HG03469 (cell line): ENCODE measurements around the gene ST6GALNAC3.

Experiments
- ATAC-seq: cut with Tn5 transposase; IDR thresholded peaks from one replicate; pipeline ENCODE4 v1.9.1; 2021; ENCODE audit warnings: mild to moderate bottlenecking, moderate library complexity, moderate number of reproducible peaks; ENCODE audit not compliant: unreplicated experiment

The ST6GALNAC3 gene

DNA sequence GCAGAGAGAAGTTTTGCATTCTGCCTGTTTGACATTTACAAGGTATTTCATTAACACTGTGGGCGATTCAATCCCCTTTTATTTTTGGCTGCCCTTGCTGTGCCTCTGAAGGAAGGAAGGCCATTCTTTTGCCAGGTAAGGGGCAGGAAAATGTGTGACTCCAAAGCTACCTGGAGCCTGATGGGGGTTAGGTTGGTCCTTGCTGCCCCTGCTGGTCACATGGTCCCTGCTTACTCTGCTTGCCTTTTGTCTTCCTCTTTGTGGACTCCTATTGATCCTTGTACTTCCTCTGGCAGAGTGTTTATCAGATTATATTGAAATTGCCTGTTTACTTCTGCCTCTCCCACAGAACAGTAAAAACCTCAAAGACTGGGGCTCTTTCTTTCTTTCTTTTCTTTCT, 65.7 kb downstream of the ST6GALNAC3 start:
- ATAC-seq = no peak

DNA sequence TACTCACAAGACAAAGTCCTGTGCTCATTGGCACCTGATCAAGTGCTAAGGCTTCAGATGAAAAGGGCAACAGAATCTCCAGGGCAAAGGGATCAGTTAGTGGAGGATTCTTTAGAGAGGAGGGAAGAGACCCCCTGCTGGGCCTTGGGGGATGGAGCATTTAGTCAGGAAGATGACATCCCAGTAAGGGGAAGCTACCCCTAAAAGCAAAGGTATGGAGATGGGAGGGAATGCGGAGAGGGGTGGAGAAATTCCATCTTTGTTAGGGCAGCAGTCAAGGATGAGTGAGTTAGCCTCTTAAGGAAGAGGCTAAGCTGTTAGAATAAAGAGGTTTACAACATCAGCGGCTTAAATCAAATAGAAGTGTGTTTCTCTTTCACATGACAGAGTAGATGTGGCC, 67.4 kb downstream of the ST6GALNAC3 start:
- no peak for ATAC-seq

DNA sequence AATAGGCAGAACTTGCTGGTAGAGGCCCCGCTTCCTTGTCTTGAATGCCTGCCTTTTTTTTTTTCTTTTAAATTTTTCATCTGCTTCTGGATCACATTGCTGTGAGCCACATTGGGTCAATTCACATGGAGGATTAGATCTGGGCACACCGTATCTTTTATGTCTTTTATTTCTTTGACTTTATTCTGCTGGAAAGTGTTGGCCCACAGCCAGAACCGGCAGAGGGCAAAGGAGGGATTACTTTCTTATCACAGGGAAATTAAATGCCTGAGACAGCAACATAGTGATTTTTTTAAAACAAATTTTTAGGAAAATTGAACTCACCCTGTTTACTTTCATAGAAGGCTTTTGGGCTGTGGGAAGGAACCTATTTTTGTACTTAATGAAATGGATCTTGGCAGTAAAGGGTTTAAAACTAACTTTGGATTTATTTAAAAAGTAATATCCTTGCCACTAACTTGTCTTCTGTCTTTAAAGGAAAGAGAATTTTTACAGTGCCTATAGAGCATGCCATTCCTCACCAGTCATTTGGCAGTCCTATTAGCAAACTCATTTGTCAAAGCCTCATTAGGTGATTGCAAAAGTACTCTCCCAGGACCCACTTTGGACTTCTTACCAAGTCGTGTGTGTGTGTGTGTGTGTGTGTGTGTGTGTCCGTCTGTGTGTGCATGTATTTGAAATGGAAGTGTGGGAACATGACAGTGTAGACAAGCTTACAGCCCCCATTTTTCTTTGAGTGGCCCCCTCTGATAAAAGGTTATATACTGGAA, 68.4 kb downstream of the ST6GALNAC3 start:
- ATAC-seq = no peak

DNA sequence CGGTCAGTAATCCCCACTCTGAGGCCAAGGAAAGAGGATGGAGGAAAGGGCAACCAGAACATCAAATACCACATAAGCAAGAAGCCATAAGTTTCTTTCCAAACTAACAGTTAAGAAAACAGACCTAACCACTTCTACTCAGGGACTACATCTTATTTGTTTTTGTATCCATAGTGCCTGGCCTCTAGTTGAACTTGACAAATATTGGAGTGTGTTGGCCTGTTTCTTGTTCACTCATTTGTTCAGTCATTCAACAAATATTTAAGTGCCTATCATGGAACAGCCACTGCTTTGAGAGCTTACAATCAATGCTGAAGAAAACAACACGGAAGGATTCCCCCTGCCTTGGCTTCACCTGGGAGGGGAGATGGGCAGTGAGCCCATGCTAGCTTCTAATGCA, 69.7 kb downstream of the ST6GALNAC3 start:
- no peak for ATAC-seq

DNA sequence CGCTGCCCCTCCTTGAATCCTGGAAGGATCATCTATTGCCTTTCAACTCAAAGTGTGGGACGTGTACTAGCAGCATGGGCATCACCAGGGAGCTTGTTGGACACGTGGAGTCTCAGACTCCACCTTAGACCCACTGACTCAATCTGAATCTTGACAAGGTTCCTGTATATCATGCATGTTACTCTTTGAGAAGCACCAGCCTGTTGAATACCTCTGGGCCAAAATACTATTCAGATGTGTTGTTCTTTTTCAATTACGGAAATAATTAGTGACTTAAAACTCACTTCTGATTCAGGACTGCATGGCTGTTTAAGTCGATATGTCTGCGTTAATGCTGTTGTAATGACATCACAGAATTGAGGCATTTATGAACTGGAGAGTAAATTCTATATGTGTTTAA, 70.8 kb downstream of the ST6GALNAC3 start:
- no peak for ATAC-seq

DNA sequence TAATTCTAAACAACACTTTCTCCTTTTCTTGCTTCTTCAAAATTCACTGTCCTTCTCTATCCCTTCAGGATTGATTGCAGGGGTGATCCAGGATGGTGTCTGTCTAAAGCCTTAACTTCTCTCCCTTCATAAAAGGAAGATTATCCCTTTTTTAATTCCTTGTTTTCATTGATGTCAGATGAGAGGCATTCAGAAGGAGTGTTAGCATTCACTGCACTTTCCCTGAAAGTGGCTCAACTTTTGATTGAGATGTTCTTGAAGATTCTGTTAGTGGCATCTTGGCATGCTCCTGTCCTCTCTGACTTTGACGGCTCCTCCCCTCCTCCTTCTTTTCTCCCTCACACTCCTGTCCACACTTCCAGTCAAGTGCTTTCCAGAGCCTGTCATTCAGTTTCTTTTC, 71.6 kb downstream of the ST6GALNAC3 start:
- no peak for ATAC-seq

DNA sequence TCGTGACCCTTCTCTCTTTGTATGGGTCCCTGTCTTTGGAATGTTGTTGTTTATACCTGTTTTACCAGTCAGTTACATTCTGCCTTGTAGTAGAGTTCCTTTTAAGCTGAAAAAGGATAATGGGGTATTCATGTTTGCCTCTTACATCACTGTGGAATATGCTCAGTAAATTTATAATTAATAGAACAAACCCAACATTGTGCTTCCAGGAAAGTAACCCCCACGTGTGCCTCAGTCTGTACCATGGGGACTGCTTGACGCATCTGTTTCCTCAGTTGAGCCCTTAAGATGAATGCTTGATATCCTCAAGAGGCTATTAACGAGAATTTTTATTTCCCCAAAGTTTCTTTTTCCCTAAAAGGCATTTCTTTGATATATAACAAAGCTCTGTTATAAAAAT, 73.4 kb downstream of the ST6GALNAC3 start:
- no peak for ATAC-seq

DNA sequence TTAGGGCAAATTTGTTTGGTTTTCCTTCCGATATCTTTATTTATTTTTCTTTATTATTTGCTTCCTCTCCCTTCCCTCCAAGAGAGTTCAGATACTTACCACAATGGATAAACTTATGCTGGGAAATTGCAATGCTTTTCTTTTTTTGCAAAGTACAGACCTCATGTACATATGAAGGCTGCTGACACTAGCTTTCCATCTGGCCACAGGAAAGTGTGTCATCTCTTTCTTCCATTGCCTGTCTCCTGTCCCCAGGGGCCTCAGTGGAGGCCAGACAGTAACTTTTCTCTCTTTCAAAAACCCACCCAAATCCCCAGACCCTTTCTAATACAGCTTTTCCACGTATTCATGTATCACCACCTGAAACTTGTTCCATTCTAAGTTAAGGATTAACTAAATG, 73.9 kb downstream of the ST6GALNAC3 start:
- ATAC-seq = no peak

DNA sequence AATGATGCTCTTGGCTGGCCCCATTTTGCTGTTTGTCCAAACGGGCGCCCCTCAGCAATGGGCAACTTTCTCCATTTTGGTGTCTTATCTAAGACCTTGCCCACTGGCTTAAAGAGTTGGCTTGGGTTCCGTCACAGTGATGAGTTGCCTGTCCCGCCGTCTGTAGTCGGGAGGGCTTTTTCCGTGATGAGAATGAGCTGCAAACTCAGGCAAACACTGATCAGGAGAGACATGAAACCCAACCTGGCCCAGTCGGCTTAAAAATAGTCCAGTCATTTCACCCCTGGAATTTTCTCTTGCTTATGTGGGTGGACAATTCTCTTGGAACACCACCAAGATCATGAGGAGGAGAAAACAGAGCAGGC, 79.3 kb downstream of the ST6GALNAC3 start:
- ATAC-seq = no peak

DNA sequence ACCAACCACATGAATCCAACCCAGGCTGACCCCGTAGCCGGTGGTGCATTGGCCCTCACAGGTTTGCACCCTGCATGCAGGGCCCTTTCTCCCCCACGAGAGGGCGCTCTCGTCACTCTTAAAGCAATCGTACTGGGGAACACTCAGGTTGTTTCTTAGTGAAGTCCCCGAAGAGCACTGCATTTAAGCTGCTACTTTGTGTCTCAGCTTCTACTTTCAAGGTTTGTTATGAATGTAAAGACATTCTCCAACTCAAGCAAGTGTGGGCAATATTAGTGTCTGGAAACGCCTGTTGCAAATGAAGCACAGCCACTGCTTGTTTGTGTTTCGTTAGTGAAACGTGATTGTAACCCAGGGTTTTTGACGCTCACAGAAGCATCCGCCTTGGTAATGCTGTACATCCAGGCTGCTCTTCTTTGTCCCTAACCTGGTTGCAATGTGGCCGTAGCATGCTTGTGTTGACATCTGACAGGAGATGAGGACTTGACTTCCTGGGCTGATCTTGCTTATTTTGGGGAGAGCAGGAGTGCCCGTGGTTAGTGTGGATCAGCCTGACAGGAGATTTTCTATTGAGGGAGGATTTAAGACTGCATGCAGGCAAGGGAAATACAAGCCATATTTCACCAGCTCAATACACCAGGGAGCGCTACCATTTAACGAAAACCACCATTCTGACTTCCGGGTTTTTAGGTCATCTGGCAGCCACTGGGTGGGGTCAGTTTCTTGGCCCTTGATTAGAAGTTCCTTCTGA, 79.8 kb downstream of the ST6GALNAC3 start:
- peak; percentile 96 for ATAC-seq

DNA sequence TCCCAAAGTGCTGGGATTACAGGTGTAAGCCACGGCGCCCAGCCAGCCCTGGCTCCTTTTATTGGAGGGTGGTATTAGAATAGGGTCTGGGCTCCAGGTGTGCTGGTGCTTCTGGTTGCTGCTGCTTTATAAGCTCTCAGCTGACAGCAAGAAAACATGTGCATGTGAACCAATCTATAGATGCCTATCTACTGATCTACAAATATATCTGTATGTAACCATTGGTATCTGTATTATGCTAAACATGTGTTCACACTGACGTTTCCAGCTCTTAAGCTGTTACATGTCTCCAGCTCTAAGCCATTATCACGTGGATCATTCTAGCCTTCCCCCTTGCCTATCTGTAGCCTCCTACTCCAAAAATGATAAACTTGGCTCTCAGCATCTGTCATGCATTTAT, 82.4 kb downstream of the ST6GALNAC3 start:
- no peak for ATAC-seq

DNA sequence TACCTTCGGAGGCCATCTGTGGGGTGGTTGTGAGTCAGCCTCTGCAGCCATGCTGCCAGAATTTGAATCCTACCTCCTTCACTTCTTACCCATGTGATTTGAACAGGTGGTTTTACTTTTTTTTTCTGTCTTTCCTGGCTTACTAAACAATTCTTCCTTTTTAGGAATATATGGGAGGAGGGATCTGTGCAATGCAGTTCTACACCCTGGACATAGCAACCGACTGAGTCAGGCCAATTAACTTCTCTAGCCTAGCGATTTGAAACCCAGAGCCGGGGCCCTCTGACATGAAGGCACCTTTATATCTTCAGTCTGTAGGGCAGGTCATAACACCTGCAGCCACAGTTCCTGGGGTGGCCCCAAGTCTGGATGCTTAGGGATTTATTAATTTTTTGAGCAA, 83.6 kb downstream of the ST6GALNAC3 start:
- no peak for ATAC-seq

DNA sequence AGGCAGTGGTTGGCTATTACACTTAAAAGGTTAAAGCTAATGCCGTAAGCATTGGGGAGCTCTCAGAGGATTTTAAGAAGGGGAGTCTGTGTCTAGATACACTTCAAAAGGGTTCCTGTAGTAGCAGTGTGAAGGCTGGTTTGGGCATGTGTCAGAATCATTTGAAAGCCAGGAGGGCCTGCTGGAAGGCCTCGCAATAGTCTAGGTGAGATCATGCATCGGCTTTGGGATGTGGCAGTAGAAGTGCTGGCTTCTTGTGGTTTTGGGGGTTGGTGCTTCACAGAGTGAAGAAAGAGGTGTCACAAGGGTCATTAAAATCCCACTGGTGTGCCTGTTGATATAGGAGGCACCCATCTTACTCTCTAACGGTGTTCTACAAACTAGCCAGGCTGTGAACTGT, 85.7 kb downstream of the ST6GALNAC3 start:
- ATAC-seq = no peak

DNA sequence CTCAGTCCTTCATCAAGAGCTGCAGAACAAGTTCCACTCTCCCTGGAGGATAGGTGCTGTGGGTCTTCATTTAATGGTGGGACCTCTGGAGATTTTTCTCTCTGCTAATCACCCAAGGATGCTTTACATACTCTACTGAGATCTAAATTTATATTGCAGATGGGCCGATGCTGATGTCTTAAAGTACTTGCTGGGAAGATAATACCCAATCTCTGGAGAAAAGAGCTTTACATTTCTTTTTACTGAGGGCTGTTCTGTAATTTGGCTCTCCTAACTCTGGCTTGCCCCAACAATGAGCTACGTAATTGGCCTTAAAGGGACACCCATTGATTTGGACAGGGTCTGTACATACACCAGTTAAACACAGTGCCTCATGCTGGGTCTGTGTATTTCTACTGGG, 86.9 kb downstream of the ST6GALNAC3 start:
- ATAC-seq = no peak

DNA sequence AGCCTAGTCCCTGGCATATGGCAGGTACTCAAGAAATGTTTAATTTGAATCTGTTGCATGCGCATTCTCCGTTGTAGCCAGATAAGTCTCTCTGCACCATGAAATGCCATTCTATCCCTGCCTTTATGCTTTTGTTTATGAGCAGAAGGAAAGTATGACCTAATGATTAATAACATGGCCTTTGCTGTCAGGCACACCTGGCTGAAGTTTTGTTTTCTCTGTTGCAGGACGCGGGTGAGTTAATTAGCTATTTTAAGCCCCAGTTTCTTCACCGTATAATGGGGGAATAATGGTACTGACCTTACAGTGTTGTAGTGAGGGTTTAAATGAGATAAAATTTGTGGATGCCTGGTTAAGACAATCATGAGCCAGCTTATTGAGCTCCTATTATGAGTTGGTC, 87.7 kb downstream of the ST6GALNAC3 start:
- ATAC-seq = no peak

DNA sequence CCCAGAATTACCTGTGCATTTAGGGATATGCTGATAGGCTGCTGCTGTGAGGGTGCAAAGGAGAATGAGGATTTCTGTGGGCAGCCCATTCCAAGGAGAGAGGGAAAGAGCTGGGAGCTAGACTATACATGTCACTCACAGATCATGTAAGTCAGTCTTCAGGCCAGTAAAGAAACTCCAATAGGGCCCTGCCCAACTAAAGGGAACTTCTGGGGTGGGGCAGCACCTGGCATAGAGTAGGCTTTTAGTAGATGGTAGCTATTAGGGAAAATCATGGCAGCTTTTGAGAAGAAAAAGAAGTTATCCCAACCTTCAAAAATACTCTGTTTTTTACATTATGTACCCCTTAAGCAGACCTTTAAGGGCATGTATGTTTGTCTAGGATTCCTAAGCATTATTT, 89.6 kb downstream of the ST6GALNAC3 start:
- ATAC-seq = no peak

DNA sequence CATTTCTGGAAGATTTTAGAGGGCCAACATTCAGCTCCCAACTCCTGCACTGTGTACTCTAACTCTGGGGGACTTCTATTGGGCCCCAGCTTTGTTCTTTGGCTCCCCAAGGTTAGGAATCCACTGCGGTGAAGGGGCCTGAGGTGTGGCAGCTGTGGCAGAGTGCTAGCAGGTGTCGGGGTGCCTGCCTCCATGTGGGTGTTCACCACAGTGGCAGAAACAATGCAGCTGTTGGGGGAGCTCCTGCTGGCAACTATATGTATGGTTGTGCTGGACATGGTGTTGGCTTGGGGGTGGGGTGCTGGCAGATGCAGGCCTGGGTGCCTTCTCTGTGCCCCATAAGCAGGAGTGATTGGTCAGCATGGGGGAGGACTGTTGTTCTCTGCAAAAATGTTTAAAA, 95.5 kb downstream of the ST6GALNAC3 start:
- no peak for ATAC-seq

DNA sequence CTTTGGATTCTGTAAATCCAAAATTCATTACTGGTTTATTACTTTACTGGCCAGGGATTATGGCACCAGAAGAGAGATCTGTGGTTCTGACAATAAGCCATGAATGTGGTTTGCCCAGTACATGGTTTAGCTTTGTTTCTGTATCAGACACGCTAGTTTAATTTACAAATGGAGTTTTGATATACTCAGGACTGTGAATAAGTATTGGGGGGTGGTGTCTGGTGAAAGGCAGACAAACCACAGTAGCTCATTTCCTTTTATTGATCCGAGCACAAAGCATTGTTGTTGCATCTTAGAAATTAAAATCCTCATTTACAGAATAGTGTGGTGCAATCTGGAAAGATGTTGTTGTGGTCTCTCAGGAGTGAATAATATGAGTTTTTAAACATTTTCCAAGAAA, 96.0 kb downstream of the ST6GALNAC3 start:
- ATAC-seq = no peak

DNA sequence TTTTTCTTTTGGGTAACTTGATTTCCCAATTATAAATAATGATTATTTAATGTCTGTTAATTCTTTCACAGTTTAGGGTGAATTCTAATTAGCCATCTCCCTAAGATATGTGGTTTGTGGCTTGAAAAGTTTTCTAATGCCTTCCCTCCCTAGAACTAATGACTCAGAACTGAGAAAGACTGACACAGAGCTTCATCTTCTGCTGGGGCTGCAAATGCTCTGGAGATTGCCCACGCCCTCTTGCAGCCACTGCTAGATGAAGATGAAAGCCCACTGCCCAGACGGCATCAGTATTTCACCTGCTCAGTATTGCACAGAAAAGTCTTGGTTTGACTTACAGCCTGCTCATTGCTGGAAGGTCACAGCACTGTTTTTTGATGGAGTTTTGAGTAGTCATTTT, 101.5 kb downstream of the ST6GALNAC3 start:
- no peak for ATAC-seq

DNA sequence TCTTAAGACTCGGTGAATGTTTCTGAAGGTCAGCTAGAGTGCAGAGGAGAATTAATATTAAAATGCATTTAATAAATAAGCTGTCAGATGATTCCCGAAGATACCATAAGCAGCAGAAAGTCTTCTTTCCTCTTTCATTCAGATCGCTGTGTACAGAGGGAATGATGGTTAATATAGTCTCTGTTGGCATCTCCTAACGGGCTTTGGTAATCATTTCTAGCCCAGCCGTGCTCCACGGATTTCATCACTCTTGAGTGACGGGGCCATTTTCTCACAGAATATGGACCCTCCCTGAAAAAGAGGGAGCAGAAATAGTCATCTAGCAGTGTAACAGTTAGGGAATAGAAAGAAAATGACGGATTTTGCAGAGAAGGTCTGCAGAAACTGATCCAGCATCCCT, 103.1 kb downstream of the ST6GALNAC3 start:
- ATAC-seq = no peak

DNA sequence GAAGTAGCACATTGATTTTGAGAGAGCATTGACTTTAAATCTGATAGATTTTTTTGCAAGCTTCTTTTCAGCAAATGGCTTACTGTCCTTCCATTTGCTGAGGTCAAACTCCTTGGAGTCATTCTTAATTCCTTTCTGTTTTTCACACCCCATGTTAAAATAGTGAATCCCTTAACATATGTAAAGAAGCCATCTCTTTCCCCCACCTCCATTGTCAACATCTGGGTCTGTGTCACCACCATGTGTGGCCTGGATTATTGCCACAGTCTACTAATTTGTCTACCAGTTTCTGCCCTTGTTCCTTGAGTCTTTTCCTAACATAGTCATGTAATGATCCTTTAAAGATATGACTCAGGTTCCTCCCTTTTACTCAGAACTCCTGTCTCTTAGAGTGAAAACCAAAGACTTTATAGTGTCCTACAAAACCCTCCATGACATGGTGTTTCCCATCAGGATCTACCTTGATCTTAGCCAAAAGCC, 104.7 kb downstream of the ST6GALNAC3 start:
- ATAC-seq = no peak

DNA sequence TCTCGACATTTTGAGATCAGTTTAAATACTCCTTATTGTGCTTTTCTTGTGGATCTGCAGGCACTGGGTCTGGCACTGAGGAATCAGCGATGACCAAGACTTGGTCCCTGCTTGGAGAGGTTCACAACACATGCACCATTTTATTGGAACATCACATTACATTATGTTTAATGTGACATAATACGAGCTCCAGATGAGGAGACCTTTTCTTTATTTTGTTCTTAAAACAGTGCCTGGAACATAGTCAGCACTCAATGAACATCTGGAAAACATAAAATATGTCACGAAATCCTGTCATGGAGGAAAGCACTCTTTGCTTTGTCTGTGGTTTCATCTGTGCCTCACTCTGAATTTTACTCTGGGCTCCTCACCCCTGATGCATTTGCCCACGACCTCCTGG, 110.7 kb downstream of the ST6GALNAC3 start:
- ATAC-seq = no peak
